H9 (cell line): Measurements from ENCODE around the gene KCNIP3. TPM values are rescaled to one million over a fixed set of nuclear protein-coding genes. Genes with fewer than 3 reads are reported as not detected.

Experiments
- DNase-seq: peaks from one replicate; pipeline ENCODE4 v3.0.0-alpha.2; 2017
- H2AFZ ChIP-seq: one replicate; pipeline ENCODE4 v1.6.1; 2013; ENCODE audit warnings: mild to moderate bottlenecking, low read length, control low read depth, moderate library complexity
- H2AK5ac ChIP-seq: 2 replicates; pipeline ENCODE4 v1.6.1; 2013; ENCODE audit warnings: low read length, control low read depth, mixed read lengths; ENCODE audit not compliant: insufficient read length
- H2BK120ac ChIP-seq: one replicate; pipeline ENCODE4 v1.6.1; 2013; ENCODE audit warnings: low read depth, mild to moderate bottlenecking, low read length, control low read depth, inconsistent platforms; ENCODE audit not compliant: poor library complexity, severe bottlenecking
- H2BK12ac ChIP-seq: 2 replicates; pipeline ENCODE4 v1.6.1; 2013; ENCODE audit warnings: low read length, control low read depth, mixed read lengths, low read depth; ENCODE audit not compliant: insufficient read length
- H2BK15ac ChIP-seq: 2 replicates; pipeline ENCODE4 v1.6.1; 2013; ENCODE audit warnings: low read depth, low read length, control low read depth
- H2BK20ac ChIP-seq: one replicate; pipeline ENCODE4 v1.6.1; 2013; ENCODE audit warnings: low read depth, mild to moderate bottlenecking, low read length, control low read depth, inconsistent platforms; ENCODE audit not compliant: poor library complexity, severe bottlenecking
- H2BK5ac ChIP-seq: 2 replicates; pipeline ENCODE4 v1.6.1; 2013; ENCODE audit warnings: low read length, control low read depth, mixed read lengths; ENCODE audit not compliant: insufficient read length
- H3K14ac ChIP-seq: 2 replicates; pipeline ENCODE4 v1.6.1; 2013; ENCODE audit warnings: low read length, control low read depth; ENCODE audit not compliant: insufficient read depth
- H3K18ac ChIP-seq: 2 replicates; pipeline ENCODE4 v1.6.1; 2013; ENCODE audit warnings: low read depth, mild to moderate bottlenecking, mixed read lengths, low read length, control low read depth; ENCODE audit not compliant: insufficient read length
- H3K23ac ChIP-seq: 2 replicates; pipeline ENCODE4 v1.6.1; 2013; ENCODE audit warnings: low read length, control low read depth, mixed read lengths, low read depth; ENCODE audit not compliant: insufficient read length
- H3K23me2 ChIP-seq: 2 replicates; pipeline ENCODE4 v1.6.1; 2013; ENCODE audit warnings: low read depth, mild to moderate bottlenecking, mixed read lengths, low read length, control low read depth; ENCODE audit not compliant: insufficient read length, poor library complexity, severe bottlenecking
- H3K27ac ChIP-seq: 2 replicates; pipeline ENCODE4 v1.5.1; 2013; ENCODE audit warnings: low read length, control low read depth, mixed read lengths, low read depth; ENCODE audit not compliant: insufficient read length
- H3K27me3 ChIP-seq: 2 replicates; pipeline ENCODE4 v1.6.1; 2013; ENCODE audit warnings: low read length, control low read depth, inconsistent platforms; ENCODE audit not compliant: insufficient read depth
- H3K4ac ChIP-seq: 2 replicates; pipeline ENCODE4 v1.6.1; 2013; ENCODE audit warnings: low read depth, mild to moderate bottlenecking, control low read depth, inconsistent platforms, low read length, moderate library complexity
- H3K4me1 ChIP-seq: 2 replicates; pipeline ENCODE4 v1.6.1; 2013; ENCODE audit warnings: low read length, control low read depth, inconsistent platforms; ENCODE audit not compliant: insufficient read depth
- H3K4me2 ChIP-seq: 2 replicates; pipeline ENCODE4 v1.6.1; 2013; ENCODE audit warnings: low read length, control low read depth, mixed read lengths; ENCODE audit not compliant: insufficient read length, insufficient read depth
- H3K56ac ChIP-seq: 2 replicates; pipeline ENCODE4 v1.6.1; 2013; ENCODE audit warnings: low read depth, mild to moderate bottlenecking, mixed read lengths, low read length, control low read depth; ENCODE audit not compliant: insufficient read length
- H3K79me1 ChIP-seq: 2 replicates; pipeline ENCODE4 v1.6.1; 2013; ENCODE audit warnings: low read depth, mild to moderate bottlenecking, moderate library complexity, low read length, control low read depth, inconsistent platforms; ENCODE audit not compliant: insufficient read depth, poor library complexity, severe bottlenecking
- H3K79me2 ChIP-seq: 2 replicates; pipeline ENCODE4 v1.6.1; 2013; ENCODE audit warnings: low read length, control low read depth, inconsistent platforms; ENCODE audit not compliant: insufficient read depth
- H3K9ac ChIP-seq: 2 replicates; pipeline ENCODE4 v1.6.1; 2013; ENCODE audit warnings: low read length, control low read depth, mixed read lengths; ENCODE audit not compliant: insufficient read length; ENCODE audit errors: extremely low read depth
- H3K9me3 ChIP-seq: one replicate; pipeline ENCODE4 v1.6.1; 2013; ENCODE audit warnings: low read depth, low read length, inconsistent platforms; ENCODE audit not compliant: control insufficient read depth
- H3T11ph ChIP-seq: one replicate; pipeline ENCODE4 v1.6.1; 2013; ENCODE audit warnings: mild to moderate bottlenecking, low read length, control low read depth, inconsistent platforms
- H4K20me1 ChIP-seq: one replicate; pipeline ENCODE4 v1.6.1; 2013; ENCODE audit not compliant: control insufficient read depth, insufficient read length, insufficient read depth
- H4K5ac ChIP-seq: 2 replicates; pipeline ENCODE4 v1.6.1; 2013; ENCODE audit warnings: low read depth, mild to moderate bottlenecking, mixed read lengths, low read length, control low read depth; ENCODE audit not compliant: insufficient read length
- H4K8ac ChIP-seq: replicated peaks from 2 replicates; pipeline ENCODE4 v1.6.1; 2013; ENCODE audit warnings: low read length, control low read depth, mixed read lengths, low read depth; ENCODE audit not compliant: insufficient read length
- H4K91ac ChIP-seq: 2 replicates; pipeline ENCODE4 v1.6.1; 2013; ENCODE audit warnings: low read depth, mild to moderate bottlenecking, moderate library complexity, mixed read lengths, low read length, control low read depth; ENCODE audit not compliant: insufficient read length
- H3K27ac Mint-ChIP-seq, 3 experiments: 2 replicates in 2 of 3; 3 replicates in 1 of 3; pipeline ENCODE4 v1.8.0; 2020 to 2021; ENCODE audit warnings: mixed read lengths in 3 of 3, mild to moderate bottlenecking in 1 of 3, moderate library complexity in 1 of 3
- H3K27me3 Mint-ChIP-seq: 2 replicates; pipeline ENCODE4 v1.8.0; 2021; ENCODE audit warnings: low read depth, mild to moderate bottlenecking, moderate library complexity, mixed read lengths
- H3K36me3 Mint-ChIP-seq, 3 experiments: 2 replicates in 2 of 3; 3 replicates in 1 of 3; pipeline ENCODE4 v1.8.0; 2020 to 2021; ENCODE audit warnings: low read depth in 3 of 3, mixed read lengths in 3 of 3; ENCODE audit not compliant: insufficient read depth in 1 of 3
- H3K4me1 Mint-ChIP-seq, 2 experiments: 2 replicates each; pipeline ENCODE4 v1.8.0; 2020; ENCODE audit warnings: mixed read lengths in 2 of 2
- H3K4me3 Mint-ChIP-seq, 2 experiments: 2 replicates in 1 of 2; 3 replicates in 1 of 2; pipeline ENCODE4 v1.8.0; 2020 to 2021; ENCODE audit warnings: mild to moderate bottlenecking in 2 of 2, mixed read lengths in 2 of 2, moderate library complexity in 1 of 2
- H3K9me3 Mint-ChIP-seq, 2 experiments: 2 replicates in 1 of 2; 3 replicates in 1 of 2; pipeline ENCODE4 v1.8.0; 2020; ENCODE audit warnings: mild to moderate bottlenecking in 2 of 2, mixed read lengths in 2 of 2, moderate library complexity in 1 of 2
- WGBS: extraction: QIAGEN DNeasy Blood & Tissue Kit; methylation state at CpG from one replicate; pipeline ENCODE4 v1.1.7; 2013; ENCODE audit warnings: missing lambda C conversion rate, low lambda C conversion rate, mixed read lengths; ENCODE audit not compliant: insufficient read length; ENCODE audit errors: extremely low coverage; 5-methylcytosine and 5-hydroxymethylcytosine counted together
- total RNA-seq: library from RNA; stranded (reverse); gene quantifications from 2 replicates; pipeline ENCODE4 v1.2.1, GENCODE V29; 2021
- TF ChIP-seq, protein P1 (sequence below): fragments of 200-600 bp; sonication (generic); conservative IDR thresholded peaks from 3 replicates; pipeline ENCODE4 v1.8.0; 2021; ENCODE audit warnings: antibody characterized with exemption, mild to moderate bottlenecking

Gene KCNIP3
- total RNA-seq, 1 experiment from 2014 or later: 1.5 TPM

DNA sequence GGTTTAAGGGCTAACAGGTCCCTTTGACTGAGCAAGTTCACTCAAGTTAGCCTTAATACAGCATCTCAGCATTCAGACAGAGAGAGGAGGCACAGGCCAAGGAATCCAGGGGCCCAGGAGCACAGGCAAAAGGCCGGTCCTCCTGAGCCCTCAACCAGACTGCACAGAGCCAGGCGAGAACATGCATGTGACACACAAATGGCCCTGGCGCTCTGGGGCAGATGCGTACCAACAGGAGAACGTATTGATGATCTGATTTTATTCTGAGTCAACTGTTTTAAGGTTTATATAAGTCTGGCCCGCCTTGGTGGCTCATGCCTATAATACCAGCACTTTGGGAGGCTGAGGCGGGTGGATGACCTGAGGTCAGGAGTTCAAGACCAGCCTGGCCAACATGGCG, 34.9 kb downstream of the KCNIP3 start:
- no peak overlapping the region for H3K56ac ChIP-seq
- H3K27me3 ChIP-seq: no peaks in the 10 kb centered on the region
- H3K9me3 ChIP-seq: no peaks in the 10 kb centered on the region
- H3K27ac Mint-ChIP-seq: no peak overlapping the region
- H2AFZ ChIP-seq: no peak overlapping the region
- no peaks in the 10 kb centered on the region for H3K23me2 ChIP-seq
- WGBS: no CpG with 5 or more reads among the region's 8 CpGs
- H4K91ac ChIP-seq: no peak overlapping the region
- TF ChIP-seq, protein P1, sequence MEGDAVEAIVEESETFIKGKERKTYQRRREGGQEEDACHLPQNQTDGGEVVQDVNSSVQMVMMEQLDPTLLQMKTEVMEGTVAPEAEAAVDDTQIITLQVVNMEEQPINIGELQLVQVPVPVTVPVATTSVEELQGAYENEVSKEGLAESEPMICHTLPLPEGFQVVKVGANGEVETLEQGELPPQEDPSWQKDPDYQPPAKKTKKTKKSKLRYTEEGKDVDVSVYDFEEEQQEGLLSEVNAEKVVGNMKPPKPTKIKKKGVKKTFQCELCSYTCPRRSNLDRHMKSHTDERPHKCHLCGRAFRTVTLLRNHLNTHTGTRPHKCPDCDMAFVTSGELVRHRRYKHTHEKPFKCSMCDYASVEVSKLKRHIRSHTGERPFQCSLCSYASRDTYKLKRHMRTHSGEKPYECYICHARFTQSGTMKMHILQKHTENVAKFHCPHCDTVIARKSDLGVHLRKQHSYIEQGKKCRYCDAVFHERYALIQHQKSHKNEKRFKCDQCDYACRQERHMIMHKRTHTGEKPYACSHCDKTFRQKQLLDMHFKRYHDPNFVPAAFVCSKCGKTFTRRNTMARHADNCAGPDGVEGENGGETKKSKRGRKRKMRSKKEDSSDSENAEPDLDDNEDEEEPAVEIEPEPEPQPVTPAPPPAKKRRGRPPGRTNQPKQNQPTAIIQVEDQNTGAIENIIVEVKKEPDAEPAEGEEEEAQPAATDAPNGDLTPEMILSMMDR: no peak
- no peak overlapping the region for H2BK5ac ChIP-seq
- no peak overlapping the region for H3K4me3 Mint-ChIP-seq
- no peaks in the 10 kb centered on the region for H3K4me1 ChIP-seq
- no peak overlapping the region for H3K4me2 ChIP-seq
- H3K79me1 ChIP-seq: no peaks in the 10 kb centered on the region
- H2BK20ac ChIP-seq: no peak overlapping the region
- H3T11ph ChIP-seq: no peak overlapping the region
- H4K5ac ChIP-seq: no peak overlapping the region
- H3K18ac ChIP-seq: no peak overlapping the region
- H2BK12ac ChIP-seq: no peak overlapping the region
- H3K9me3 Mint-ChIP-seq: no peaks in the 10 kb centered on the region
- DNase-seq: no peak
- no peaks in the 10 kb centered on the region for H3K36me3 Mint-ChIP-seq
- no peaks in the 10 kb centered on the region for H3K79me2 ChIP-seq
- no peaks in the 10 kb centered on the region for H4K20me1 ChIP-seq
- no peak overlapping the region; the same call in 1 of the 2 replicates for H3K14ac ChIP-seq
- peaks cover 14% of the 10 kb centered on the region for H3K27me3 Mint-ChIP-seq
- no peak overlapping the region for H2AK5ac ChIP-seq
- no peak overlapping the region for H3K23ac ChIP-seq
- H4K8ac ChIP-seq: no peak overlapping the region
- no peak overlapping the region for H3K4ac ChIP-seq
- H3K4me1 Mint-ChIP-seq: peaks cover 0 to 7% of the 10 kb centered on the region in 2 experiments; a peak in 1 of 4 replicates
- H3K27ac ChIP-seq: no peak overlapping the region
- H2BK15ac ChIP-seq: no peak overlapping the region
- no peak overlapping the region for H3K9ac ChIP-seq
- H2BK120ac ChIP-seq: no peak overlapping the region
